G401.6 (cell line): Measurements from ENCODE around the gene DIO2.

Experiments
- FAIRE-seq: peaks from 2 replicates; lab custom pipeline; 2012; peaks lifted over from hg19 to GRCh38; lab: Jason Lieb, UNC

Gene DIO2

DNA sequence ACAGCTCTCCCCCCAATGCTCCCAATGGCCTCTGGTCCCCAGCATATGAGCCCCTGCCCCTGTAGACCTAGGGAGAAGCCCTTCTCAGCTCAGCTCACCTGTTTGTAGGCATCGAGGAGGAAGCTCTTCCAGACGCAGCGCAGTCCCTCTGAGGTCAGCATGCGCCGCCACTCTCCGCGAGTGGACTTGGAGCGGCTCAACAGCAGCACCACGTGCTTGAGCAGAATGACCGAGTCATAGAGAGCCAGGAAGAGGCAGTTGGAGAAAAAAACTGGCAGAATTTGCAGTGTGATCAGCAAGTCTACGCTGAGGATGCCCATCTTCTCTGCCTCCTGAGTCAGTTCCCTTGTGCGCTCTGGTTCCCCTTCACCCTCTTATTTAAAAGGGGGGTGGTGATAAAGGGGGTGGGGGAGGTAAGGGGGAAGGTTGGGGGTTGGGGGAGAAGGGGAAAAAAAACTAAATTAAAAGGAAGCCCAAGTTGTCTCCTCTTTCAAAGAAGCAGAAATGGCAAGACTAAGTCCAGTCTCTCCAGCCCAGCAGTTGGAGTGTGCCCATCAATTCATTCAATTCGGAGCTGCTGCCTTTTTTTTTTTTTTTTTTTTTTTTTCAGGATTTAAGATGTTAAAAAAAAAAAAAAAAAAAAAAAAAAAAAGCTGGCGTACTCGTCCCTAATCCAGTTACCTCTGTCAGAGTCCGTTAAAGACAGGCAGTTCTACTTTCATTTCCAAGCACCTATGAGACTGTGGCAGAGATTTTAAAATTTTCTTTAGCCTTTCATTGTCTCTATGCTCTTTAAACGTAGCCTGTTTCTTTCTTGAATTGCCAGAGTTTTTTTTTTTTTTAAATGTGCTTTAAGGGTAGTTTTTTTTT is at the start of gene DIO2:
DIO2 (minus strand) TSS at position 352 of the 870 bp plus-strand sequence; CDS start at position 320, 32 bp downstream.
- no peak for FAIRE-seq

DNA sequence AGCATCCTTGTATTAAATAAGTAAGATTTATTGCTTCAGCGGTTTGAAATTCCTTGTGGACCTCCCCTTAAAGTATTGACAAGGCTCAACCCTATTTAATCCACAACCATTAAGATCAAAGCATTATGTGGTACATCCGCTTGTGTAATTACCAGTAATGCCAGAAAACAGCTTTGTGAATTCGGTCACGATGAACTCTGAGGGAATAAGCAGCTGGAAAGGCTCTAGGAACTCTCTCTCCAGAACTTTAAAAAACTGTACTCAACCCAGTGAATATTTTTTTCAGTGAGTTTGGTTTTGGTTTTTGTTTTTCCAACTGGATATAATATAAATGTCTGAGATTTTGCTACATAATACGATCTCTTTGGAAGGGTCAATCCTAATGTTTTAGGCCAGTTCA is 49.3 kb upstream of the DIO2 start:
- FAIRE-seq = no peak

DNA sequence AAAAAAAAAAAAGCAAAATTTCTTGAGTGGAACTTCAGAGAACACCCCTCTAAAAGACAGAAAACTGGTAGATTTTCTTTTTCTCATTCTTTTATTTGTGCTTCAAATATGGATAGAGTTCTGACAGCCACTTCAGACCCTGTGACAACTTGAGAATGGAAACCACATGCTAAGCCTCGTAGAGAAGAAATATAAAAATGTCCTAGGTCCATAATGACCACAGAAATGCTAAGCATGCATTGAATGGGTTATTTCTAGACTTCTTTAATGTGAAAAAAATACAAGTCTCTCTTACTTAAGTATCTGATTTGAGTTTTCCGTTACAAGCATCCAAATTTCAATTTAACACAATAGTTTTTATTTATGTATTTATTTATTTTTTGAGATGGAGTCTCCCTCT is 28.3 kb upstream of the DIO2 start:
- no peak for FAIRE-seq

DNA sequence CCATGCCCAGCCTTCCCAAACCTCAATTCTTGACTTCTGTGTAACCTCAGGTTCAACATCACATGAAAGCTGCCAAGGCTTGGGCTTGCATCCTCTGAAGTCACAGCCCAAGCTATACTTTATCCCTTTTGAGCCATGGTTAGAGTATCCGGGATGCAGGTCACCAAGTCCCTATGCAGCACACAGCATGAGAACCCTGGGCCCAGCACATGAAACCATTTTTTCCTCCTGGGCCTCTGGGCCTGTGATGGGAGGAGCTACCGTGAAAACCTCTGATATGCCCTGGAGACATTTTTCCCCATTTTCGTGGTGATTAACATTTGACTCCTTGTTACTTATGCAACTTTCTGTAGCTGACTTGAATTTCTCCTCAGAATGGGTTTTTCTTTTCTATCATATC is 25.8 kb upstream of the DIO2 start:
- FAIRE-seq = no peak

DNA sequence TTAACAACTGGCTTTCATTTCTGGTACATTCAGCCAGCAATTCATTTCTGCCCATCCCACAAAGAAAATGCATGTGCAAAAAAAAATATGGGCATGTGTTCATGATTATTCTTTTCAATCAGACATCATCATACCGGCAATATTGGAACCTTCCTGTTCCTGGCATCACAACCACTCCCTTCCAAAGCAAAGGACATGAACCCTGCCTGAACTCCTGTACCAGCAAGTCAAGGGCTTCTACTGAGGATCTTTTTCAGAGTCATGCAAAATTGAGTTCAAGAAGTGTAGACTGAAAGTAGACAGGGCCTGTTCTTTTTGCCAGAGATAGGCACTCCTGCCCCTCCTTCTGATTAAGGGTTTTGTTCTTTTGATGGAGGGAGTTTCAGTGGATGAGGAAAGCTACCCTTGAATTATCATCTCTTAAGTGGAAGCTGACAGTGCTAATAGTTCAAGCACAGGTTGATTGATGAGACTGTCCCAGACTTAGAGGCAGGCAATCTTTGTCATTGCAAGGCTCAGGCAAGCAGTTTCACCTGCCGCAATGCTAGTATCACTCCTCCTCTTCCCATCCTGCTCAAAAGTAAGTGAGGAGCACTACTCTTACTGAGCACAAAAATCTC is 22.3 kb upstream of the DIO2 start:
- no peak for FAIRE-seq

DNA sequence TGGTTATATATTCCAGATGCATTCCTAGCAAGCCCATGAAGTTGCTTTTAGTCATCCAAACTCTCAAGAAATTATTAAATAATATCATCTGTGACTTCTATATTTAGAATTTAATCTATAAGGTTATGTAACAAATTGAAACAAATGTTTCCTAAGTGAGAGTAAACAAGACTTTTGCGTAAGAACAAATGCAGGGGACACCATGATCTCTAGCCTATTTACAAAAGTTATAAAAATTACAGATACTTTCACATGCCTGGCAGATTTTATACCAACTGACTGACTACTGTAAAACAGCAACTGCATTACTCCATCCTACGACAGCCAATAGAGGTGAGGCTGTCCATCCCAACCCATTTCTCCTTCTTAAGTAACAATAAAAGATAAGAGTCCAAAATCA is 20.4 kb upstream of the DIO2 start:
- FAIRE-seq = no peak

DNA sequence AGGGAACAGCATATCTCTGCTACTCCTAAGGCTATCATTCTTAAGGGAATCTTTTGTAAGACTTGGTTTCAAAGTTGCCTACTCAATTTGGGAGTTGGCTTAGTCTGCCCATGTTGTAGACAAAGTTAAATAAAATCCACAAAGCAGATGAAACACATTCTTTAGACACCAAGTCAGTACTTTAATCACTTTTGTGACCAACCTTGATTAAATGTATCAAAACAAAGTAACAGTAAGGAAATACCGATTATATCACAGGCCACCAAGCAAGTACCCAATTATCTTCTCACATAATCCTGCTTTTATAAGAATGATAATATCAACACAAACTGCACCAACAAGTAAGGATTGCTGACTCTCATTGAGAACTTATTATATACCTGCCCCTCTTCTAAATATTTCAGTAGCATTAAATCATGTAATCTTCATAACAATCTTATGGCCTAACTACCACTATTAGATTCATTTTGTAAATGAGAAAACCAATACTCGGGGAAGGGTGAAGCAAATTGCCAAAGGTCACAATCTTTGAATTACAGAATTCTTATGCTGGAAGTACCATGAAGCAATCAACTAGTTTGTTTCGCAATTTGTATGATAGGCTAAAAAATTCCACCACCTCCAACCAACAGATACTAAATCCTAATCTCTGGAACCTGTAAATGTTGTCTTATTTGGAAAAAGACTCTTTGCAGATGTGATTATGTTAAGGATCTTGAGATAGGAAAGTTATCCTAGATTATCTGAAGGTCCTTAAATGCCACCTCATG is 12.6 kb upstream of the DIO2 start:
- no peak for FAIRE-seq

DNA sequence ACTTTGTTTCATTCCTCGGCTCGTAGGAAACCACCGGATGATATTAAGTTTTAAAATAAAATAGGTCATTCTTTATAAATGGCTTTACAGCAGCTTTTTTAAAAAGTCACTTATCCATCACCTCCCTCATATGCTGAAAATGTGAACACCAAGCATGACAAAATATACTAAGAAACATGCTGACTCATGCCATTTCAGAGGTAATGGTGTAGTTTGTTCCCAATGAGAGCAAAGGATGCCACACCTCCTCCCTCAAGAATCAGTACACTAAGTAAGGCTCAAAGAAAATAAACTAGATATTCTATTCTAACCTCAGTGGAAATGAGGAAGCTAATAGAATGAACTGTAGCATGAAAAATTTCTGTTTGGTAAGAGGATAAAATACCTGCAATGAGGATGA is 5.5 kb upstream of the DIO2 start:
- no peak for FAIRE-seq

DNA sequence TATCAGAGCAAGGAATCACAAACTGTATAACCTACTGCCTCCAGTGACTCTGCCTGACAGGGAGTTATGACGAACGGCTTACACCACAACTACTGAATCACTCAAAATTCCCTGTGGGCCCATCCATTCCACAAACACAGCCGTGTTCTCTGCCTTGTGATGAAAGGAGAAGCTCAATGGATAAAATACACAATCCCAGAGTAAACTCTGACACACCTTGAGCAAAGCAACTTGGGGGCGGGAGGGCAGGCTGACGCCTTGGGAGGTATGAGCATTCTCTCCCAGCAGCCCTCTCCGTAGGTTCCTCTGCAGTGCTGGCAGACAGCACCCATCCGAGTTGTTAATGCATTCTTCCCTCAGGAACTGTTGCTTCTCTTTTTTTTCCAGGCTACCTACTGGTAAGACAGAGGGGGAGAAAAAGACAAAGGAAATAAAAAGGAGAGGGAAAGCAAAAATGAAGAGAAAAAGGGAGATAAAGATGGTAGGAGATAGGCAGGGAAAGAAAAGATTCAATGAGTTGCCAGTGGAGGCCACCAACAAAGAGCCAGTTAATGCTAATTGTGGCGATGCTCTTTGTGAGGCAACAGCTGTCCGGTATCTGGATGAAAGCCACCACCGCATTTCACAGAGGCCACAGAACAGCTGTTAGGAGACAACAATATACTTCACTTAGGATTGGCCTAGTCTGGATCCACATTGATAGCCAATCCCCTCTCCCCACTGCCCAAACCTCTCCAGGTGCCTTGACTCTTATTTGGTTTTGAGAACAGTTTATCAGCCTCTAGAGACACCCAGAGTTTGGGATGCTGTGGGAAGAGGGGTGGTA is 4.7 kb upstream of the DIO2 start:
- no peak for FAIRE-seq

DNA sequence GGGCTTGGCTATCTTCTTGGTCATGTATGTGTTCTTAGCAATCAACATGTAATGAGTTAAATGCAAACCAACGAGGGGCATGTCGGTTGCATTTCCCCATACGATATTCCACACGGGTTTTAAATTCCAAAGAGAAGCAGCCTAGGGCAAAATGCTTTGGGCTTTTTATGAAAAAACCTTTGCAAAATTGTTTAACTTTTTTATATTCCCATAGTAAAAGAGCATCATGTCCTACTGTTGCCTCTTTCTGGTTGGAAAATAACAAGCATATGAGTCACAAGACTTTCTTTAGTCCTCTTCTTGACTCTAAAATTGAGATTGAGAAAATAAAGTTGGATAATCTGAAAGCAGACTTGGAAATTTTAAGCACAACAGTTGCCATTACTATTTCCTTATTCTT is 3.8 kb upstream of the DIO2 start:
- FAIRE-seq = no peak

DNA sequence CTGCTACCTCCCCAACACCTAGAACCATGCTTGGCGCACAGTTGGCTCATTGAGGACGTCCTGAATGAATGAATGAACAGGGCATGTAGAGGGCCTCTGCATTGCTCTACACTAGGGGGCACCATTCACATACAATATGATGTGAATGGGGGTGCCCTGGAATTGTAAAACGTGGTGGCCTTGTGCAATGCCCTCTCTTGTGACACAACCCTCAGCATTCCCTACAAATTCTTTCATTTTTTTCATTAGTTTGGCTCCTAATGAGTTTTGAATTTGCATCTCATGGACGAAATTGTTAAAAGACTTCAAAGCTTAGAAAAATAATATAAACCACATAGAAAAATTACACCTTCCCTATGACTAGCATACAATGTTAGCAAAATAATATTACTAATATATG is 2.3 kb upstream of the DIO2 start:
- no peak for FAIRE-seq

DNA sequence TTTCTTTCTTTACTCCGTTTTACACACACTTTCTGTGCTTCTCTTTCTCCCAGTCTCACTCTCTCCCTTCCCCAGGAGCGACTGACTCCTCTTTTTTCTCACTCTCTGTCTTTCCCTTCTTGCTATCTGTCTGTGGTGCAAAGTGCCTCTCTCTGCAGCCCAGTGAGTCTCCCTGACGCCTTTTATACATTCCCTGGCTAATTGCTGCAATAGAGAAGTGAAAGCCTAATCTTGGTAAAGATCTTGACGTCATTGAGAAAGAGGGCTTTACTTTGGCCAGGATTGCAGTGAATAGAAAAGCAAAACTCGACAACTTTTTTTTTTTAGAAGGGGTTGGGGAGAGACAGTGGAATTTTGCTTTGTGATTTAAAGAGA is 706 bp upstream of the DIO2 start:
- no peak for FAIRE-seq

DNA sequence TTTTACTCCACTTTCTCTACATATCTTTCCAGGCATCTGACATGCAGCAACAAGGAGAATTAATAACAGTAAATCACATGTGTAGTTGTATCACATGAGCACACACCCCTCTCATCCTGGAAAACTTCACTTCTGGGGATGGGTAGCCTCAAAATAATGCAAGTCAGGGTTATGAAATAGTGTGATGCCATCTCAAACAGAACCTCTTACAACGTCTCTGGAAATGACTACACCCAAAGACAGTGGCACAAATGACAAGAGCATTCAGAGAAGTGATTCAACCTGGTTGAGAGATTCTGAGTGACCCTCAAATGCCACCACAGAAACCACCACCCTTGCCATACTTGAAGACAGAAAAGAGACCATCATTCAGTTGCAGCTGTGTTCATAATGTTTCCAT is 2.8 kb downstream of the DIO2 start:
- FAIRE-seq = no peak

DNA sequence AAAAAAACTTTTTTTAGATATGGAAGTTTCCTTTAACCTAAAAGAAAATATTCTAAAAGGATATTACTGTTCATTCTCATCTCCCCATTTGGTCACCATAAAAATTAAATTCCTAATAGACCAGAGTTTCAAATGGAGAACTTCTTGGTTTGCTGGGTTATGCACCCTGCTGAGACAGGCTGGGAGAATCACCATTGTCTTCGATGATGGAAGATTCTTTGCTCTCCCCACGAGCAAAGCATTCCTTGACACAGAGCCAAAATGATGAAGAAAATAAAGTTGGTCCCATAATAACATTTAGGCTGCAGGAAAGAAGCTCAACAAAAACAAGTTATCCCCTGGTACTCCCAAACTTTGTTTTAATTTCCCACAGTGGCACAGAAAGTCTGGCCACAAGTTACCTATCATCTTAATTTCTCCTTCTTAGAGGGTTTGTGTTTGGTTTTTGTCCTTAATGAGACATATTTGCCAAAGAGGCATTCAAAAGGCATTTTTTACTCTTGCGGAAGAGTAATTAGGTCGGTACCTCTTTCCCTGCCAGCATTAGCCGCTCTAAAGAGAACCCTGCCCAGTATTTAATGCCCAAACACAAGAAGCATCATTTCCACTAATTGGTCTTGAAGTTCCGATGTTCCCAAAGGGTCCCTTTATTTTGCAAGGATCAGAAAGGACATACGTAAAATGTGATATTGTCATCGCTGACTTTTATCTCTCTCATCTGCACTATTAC is 4.8 kb downstream of the DIO2 start:
- no peak for FAIRE-seq

DNA sequence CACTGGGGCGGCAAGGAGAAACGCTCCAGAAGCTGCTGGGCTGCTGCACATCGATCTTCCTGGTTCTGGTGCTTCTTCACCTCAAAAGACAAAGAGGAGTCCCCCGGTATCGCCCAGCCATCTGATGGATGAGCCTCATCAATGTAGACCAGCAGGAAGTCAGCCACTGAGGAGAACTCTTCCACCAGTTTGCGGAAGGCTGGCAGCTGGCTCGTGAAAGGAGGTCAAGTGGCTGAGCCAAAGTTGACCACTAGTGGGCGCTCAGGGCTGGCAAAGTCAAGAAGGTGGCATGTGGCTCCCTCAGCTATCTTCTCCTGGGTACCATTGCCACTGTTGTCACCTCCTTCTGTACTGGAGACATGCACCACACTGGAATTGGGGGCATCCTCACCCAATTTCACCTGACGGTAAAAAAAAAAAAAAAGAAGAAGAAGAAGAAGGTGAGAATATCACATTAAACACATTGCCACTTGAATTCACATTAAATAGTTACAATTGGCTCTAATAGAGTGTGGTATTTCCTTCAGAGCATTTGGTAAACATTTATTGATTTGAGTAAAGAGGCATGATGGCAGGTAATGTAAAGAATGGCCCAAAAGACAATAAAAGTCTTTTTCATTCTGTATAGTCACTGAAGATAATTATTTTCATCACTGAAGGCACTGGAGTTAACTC is 8.3 kb downstream of the DIO2 start:
- FAIRE-seq = no peak

DNA sequence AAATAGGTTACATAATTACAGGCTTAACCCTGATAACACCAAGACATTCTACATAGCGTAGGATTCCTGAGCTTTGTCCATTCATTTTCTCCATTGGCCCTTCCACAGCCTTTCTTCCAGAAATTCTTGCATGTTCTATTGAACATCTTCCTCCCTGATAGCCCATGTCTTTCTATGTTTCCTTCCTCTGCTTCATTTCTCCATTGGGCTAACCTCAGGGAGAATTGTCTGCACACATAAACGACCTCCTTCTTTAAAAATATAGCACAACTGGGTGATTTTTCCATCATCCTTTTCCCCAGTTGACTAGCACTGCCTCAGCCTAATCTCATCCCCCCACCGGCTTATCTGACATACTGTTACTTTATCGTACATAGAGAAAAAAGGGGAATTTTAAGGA is 11.2 kb downstream of the DIO2 start:
- FAIRE-seq = no peak

DNA sequence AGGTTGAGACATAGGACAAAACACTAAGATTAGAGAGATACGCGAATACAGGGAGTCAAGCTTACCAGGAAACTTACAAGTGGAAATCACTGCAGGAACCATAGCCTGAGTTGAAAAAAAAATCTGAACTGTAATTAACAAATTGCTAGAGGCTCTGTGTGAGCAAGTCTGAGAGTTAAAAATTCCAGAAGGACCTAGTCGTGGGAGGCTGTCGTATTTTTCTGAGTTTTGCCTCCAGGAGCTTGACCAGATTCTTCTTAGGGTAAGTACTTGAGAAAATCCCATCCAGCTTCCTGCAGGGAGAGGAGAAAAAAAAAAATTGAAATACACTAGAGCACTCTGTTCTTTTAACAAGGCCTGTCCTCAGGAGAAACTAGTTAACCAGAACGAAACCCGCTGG is 22.7 kb downstream of the DIO2 start:
- FAIRE-seq = no peak

DNA sequence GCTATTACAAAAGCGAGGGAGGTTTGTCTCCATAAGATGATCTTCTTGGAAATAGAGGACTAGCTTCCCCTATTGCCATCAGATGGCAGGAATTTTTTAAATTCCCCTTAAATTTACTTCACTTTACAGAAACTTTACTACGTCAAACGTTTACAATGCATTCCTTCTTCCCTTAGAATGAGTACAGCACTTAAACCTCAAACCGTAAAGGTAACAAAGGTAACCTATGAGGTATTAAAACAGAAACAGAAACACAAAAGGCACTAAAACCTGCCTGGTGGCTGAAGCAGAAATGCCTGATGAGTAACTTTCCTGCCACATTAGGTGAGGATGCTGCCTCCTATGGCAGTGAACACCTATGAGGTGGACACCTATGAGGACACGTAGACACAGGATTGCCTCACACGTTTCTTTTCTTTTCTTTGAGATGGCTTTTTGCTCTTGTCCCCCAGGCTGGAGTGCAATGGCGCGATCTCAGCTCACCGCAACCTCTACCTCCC is 25.0 kb downstream of the DIO2 start:
- FAIRE-seq = no peak

DNA sequence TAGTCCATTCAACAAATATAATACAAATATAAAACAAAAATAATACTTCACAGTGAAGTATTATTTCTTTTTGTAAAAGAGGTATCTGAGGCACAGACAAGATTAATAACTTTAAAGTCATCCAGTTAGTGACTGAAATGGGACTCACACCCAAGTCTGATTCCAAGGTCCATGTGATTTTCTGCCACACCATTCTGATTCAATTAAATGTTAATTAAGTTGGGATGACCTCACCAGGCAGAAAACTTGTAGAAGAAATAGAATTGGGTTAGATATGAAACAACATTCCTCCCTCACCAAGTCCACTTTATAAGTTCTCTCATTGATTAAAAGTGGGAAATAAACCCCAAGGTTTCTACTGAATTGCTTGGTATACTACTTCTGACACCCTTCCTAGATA is 34.4 kb downstream of the DIO2 start:
- no peak for FAIRE-seq

DNA sequence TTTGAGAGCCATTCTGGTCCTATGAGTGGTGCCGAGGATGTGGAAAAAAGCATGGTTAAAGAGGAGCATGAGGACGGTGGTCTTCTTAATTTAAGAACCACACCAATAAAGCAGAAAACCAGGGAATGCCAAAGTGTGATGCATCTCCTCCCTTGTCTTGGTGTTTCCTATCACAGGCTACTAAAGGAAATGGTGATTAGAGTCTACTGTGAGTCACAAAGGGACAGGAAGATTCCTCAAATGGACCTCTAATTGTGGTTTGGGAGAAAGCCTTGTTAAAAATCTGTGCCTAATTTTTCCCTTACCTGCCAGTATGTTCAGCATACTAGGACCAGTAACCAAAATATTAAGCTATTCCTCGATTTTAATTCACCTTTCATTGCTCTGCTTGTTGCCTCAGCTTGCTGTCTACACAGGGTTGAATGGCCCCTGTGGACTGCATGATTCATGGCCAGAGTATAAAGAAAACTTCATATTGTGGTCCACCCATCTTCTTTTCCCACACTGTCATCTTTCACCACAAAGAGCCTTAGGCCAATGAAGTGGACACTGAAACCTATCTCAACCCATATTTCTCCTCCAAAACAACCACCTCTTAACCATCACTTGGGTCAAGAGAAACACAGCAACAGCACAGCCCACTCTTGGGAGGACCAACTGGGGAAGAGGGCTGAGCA is 38.8 kb downstream of the DIO2 start:
- FAIRE-seq = no peak
